ENCODE results near the gene TTYH1. TPM values are rescaled to one million over a fixed set of nuclear protein-coding genes. Genes with fewer than 3 reads are reported as not detected.

The TTYH1 gene
- total and polyA plus RNA-seq, 9 of the 15 experiments (the other 6 are each of a cell fraction or from before 2014, with no cell fraction given): 0.08 TPM; not detected in 8

DNA sequence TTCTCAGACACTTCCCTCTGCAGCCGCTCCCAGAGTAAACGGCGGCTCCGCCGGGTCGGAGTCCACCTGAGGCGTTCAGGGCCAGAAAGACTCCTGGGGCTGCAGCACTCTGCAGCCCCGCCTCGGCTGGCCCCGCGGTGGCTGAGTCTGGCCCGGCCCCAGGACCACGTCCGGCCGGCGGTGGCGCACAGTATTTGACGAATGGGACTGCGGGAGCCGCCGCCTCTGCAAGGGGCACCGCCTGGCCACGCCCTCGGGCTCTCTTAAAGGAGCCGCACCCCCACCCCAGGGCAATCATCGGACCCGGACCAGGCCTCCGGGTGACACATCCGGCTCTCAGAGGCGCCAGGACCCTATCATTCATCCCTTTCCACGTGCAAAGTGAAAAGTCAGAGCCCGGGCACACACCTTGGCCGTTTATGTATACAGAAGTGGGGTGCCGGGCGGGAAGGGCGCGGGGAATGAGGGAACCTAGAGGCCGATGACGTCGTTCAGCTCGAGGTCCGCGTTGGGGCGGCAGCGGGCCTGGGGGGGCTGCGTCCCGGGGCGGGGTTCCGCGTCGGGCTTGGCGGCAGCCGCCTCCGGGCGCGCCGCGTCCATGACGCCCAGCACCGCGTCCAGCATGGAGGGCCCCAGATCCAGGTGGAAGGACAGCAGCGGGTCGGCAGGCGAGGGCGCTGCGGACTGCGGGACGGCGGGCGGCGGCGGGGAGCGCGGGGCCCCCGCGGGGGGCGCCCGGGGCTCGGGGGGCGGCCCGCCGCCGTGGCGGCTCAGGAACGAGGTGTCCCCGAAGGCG is 49.6 kb downstream of the TTYH1 start (continued):
- no peak for TF ChIP-seq TGIF2 (CRISPR knock-in tag; IDR thresholded peaks at IDR 0.05)
- TF ChIP-seq, protein P1, sequence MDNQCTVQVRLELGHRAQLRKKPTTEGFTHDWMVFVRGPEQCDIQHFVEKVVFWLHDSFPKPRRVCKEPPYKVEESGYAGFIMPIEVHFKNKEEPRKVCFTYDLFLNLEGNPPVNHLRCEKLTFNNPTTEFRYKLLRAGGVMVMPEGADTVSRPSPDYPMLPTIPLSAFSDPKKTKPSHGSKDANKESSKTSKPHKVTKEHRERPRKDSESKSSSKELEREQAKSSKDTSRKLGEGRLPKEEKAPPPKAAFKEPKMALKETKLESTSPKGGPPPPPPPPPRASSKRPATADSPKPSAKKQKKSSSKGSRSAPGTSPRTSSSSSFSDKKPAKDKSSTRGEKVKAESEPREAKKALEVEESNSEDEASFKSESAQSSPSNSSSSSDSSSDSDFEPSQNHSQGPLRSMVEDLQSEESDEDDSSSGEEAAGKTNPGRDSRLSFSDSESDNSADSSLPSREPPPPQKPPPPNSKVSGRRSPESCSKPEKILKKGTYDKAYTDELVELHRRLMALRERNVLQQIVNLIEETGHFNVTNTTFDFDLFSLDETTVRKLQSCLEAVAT (IDR thresholded peaks at IDR 0.05): no peak
- no peak for TF ChIP-seq NR2F6 (CRISPR knock-in tag; IDR thresholded peaks at IDR 0.05)
- no peak for TF ChIP-seq STAT5B (CRISPR knock-in tag; IDR thresholded peaks at IDR 0.05)
- TF ChIP-seq, protein P2, sequence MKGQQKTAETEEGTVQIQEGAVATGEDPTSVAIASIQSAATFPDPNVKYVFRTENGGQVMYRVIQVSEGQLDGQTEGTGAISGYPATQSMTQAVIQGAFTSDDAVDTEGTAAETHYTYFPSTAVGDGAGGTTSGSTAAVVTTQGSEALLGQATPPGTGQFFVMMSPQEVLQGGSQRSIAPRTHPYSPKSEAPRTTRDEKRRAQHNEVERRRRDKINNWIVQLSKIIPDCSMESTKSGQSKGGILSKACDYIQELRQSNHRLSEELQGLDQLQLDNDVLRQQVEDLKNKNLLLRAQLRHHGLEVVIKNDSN (CRISPR knock-in tag; IDR thresholded peaks at IDR 0.05): no peak
- no peak for TF ChIP-seq BHLHE40 (IDR thresholded peaks at IDR 0.05; ENCODE audit: low read length)
- TF ChIP-seq, protein P3, sequence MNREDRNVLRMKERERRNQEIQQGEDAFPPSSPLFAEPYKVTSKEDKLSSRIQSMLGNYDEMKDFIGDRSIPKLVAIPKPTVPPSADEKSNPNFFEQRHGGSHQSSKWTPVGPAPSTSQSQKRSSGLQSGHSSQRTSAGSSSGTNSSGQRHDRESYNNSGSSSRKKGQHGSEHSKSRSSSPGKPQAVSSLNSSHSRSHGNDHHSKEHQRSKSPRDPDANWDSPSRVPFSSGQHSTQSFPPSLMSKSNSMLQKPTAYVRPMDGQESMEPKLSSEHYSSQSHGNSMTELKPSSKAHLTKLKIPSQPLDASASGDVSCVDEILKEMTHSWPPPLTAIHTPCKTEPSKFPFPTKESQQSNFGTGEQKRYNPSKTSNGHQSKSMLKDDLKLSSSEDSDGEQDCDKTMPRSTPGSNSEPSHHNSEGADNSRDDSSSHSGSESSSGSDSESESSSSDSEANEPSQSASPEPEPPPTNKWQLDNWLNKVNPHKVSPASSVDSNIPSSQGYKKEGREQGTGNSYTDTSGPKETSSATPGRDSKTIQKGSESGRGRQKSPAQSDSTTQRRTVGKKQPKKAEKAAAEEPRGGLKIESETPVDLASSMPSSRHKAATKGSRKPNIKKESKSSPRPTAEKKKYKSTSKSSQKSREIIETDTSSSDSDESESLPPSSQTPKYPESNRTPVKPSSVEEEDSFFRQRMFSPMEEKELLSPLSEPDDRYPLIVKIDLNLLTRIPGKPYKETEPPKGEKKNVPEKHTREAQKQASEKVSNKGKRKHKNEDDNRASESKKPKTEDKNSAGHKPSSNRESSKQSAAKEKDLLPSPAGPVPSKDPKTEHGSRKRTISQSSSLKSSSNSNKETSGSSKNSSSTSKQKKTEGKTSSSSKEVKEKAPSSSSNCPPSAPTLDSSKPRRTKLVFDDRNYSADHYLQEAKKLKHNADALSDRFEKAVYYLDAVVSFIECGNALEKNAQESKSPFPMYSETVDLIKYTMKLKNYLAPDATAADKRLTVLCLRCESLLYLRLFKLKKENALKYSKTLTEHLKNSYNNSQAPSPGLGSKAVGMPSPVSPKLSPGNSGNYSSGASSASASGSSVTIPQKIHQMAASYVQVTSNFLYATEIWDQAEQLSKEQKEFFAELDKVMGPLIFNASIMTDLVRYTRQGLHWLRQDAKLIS (CRISPR knock-in tag; IDR thresholded peaks at IDR 0.05): no peak
- TF ChIP-seq MCM5 (IDR thresholded peaks at IDR 0.05; ENCODE audit: low read depth): no peak
- TF ChIP-seq HOXB6 (CRISPR knock-in tag; IDR thresholded peaks at IDR 0.05; ENCODE audit: borderline replicate concordance): no peak
- TF ChIP-seq IFI16 (CRISPR knock-in tag; IDR thresholded peaks at IDR 0.05): no peak
- no peak for TF ChIP-seq MEF2A (IDR thresholded peaks at IDR 0.05; ENCODE audit: control insufficient read depth, low read depth, low read length)
- no peak for TF ChIP-seq MTF1 (CRISPR knock-in tag; IDR thresholded peaks at IDR 0.05; ENCODE audit: borderline replicate concordance)
- TF ChIP-seq, protein P4, sequence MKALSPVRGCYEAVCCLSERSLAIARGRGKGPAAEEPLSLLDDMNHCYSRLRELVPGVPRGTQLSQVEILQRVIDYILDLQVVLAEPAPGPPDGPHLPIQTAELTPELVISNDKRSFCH (CRISPR knock-in tag; IDR thresholded peaks at IDR 0.05): no peak
- TF ChIP-seq, protein P4 (tag; IDR thresholded peaks at IDR 0.05): no peak
- 0 out of 2 replicates have a peak, but pooled peaks have one; percentile 27 for TF ChIP-seq GTF2F1 (IDR thresholded peaks at IDR 0.05; ENCODE audit: low read depth, low read length)
- TF ChIP-seq, protein P5, sequence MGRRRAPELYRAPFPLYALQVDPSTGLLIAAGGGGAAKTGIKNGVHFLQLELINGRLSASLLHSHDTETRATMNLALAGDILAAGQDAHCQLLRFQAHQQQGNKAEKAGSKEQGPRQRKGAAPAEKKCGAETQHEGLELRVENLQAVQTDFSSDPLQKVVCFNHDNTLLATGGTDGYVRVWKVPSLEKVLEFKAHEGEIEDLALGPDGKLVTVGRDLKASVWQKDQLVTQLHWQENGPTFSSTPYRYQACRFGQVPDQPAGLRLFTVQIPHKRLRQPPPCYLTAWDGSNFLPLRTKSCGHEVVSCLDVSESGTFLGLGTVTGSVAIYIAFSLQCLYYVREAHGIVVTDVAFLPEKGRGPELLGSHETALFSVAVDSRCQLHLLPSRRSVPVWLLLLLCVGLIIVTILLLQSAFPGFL (CRISPR knock-in tag; IDR thresholded peaks at IDR 0.05): no peak
- no peak for TF ChIP-seq NFE2 (IDR thresholded peaks at IDR 0.05; ENCODE audit: low read depth)
- no peak for TF ChIP-seq RBM15 (IDR thresholded peaks at IDR 0.05; ENCODE audit: insufficient read depth, low read length)
- no peak for TF ChIP-seq SIN3A (IDR thresholded peaks at IDR 0.05; ENCODE audit: borderline replicate concordance in 2 of 2, control insufficient read depth in 1 of 2, low read depth in 2 of 2, low read length in 2 of 2)
- TF ChIP-seq MYNN (IDR thresholded peaks at IDR 0.05): no peak
- TF ChIP-seq MYNN (CRISPR knock-in tag; IDR thresholded peaks at IDR 0.05): no peak

Measured in K562 (cell line).